ENCODE data around the gene CPE.

The CPE gene

GRCh38 chr4:165360985-165361670 is 17.7 kb upstream of the CPE start:
- no peak for DNase-seq (ENCODE audit: extremely low read depth, insufficient read length)
- H3K27me3 ChIP-seq (replicated peaks; ENCODE audit: control insufficient read depth, insufficient read depth, low read length) = no peaks in the 10 kb centered on the region; the same call in 1 of the 2 replicates
- no peak for TF ChIP-seq CTCF (IDR thresholded peaks at IDR 0.05; ENCODE audit: insufficient read depth, low read length, poor library complexity, severe bottlenecking)
- H3K4me3 ChIP-seq (replicated peaks; ENCODE audit: low read depth, low read length) = no peak overlapping the region
- H3K36me3 ChIP-seq (ENCODE audit: control insufficient read depth, insufficient read depth, low read length) = no peaks in the 10 kb centered on the region

GRCh38 chr4:165361810-165362209 is 17.0 kb upstream of the CPE start:
- no peak overlapping the region for H3K4me3 ChIP-seq (replicated peaks; ENCODE audit: low read depth, low read length)
- DNase-seq (ENCODE audit: extremely low read depth, insufficient read length) = no peak
- TF ChIP-seq CTCF (IDR thresholded peaks at IDR 0.05; ENCODE audit: insufficient read depth, low read length, poor library complexity, severe bottlenecking) = no peak
- no peaks in the 10 kb centered on the region for H3K36me3 ChIP-seq (ENCODE audit: control insufficient read depth, insufficient read depth, low read length)
- no peaks in the 10 kb centered on the region; the same call in 1 of the 2 replicates for H3K27me3 ChIP-seq (replicated peaks; ENCODE audit: control insufficient read depth, insufficient read depth, low read length)

GRCh38 chr4:165364452-165365080 is 14.2 kb upstream of the CPE start:
- TF ChIP-seq CTCF (IDR thresholded peaks at IDR 0.05; ENCODE audit: insufficient read depth, low read length, poor library complexity, severe bottlenecking) = no peak
- no peak for DNase-seq (ENCODE audit: extremely low read depth, insufficient read length)
- Histone ChIP-seq H3K36me3 (ENCODE audit: control insufficient read depth, insufficient read depth, low read length) (no peaks in the 10 kb centered on the region), H3K4me3 (replicated peaks; ENCODE audit: low read depth, low read length) (no peak overlapping the region), H3K27me3 (replicated peaks; ENCODE audit: control insufficient read depth, insufficient read depth, low read length) (no peaks in the 10 kb centered on the region; the same call in 1 of the 2 replicates)

GRCh38 chr4:165367040-165367439 is 11.8 kb upstream of the CPE start:
- Histone ChIP-seq H3K4me3 (replicated peaks; ENCODE audit: low read depth, low read length) (no peak overlapping the region), H3K36me3 (ENCODE audit: control insufficient read depth, insufficient read depth, low read length) (no peaks in the 10 kb centered on the region), H3K27me3 (replicated peaks; ENCODE audit: control insufficient read depth, insufficient read depth, low read length) (no peaks in the 10 kb centered on the region)
- no peak for TF ChIP-seq CTCF (IDR thresholded peaks at IDR 0.05; ENCODE audit: insufficient read depth, low read length, poor library complexity, severe bottlenecking)
- no peak for DNase-seq (ENCODE audit: extremely low read depth, insufficient read length)

GRCh38 chr4:165368114-165368513 is 10.7 kb upstream of the CPE start:
- no peaks in the 10 kb centered on the region for H3K27me3 ChIP-seq (replicated peaks; ENCODE audit: control insufficient read depth, insufficient read depth, low read length)
- no peaks in the 10 kb centered on the region for H3K36me3 ChIP-seq (ENCODE audit: control insufficient read depth, insufficient read depth, low read length)
- no peak overlapping the region for H3K4me3 ChIP-seq (replicated peaks; ENCODE audit: low read depth, low read length)
- TF ChIP-seq CTCF (IDR thresholded peaks at IDR 0.05; ENCODE audit: insufficient read depth, low read length, poor library complexity, severe bottlenecking) = no peak
- DNase-seq (ENCODE audit: extremely low read depth, insufficient read length) = no peak
